ENCODE measurements around the gene PHACTR3. TPM values are rescaled to one million over a fixed set of nuclear protein-coding genes. Genes with fewer than 3 reads are reported as not detected.

PHACTR3 gene
- total RNA-seq, 1 experiment from 2014 or later, result 0.10 TPM

DNA sequence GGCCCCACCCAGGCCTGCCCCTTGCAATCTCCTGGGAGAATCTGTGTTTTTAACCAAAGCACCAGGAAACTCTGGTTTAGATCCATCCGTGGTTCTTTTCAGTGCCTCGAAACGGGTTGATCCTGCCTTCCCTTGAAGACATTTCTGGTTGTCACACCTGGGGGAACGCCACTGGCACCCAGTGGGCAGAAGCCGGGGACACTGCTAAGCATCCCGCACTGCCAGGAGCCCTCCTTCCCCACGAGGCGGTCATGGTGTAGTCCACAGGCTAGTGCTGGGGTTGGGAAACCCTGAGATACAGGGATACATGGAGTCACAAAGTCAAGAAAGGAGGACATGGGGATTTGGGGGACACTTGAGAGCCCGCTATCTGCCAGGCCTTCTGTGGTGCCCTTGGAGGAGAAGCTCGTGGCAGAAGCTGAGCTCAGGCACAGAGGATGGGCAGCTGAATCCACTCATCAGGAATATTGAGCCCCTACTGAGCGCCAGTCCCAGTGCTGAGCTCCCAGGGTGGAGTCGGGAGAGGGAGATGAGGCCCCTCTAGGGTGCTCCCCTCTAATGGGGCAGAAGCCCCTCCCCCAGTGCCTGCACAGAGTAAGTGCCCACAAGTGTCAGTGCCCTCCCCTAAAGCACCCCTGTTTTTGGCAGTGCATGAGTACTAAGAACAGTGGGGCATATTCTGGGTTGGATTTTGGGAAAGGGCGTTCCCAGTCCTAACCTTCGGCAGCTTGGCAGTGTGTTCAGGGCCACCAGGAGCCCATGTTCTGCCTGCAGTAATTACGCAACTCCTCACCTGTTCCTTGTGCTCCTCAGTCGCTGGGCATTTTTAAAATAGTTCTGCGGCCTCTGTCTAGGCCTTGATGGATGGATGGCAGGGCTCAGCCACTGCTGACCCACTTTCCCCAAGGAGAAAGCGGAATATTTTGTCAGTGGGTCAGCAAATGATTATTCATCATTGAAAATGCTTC is 25.6 kb upstream of the PHACTR3 start:
- no peak for TF ChIP-seq SIN3A (IDR thresholded peaks at IDR 0.05; ENCODE audit: borderline replicate concordance, insufficient read depth, low read depth, low read length)
- Histone ChIP-seq H3K9me3 (ENCODE audit: control insufficient read depth, insufficient read depth, low read depth, low read length) (no peaks in the 10 kb centered on the region), H3K36me3 (ENCODE audit: control insufficient read depth, insufficient read depth, low read length) (no peaks in the 10 kb centered on the region), H3K4me3 (ENCODE audit: low read depth in 2 of 2, low read length in 2 of 2) (no peak overlapping the region), H3K27ac (ENCODE audit: low read length) (no peak overlapping the region), H3K4me1 (ENCODE audit: control insufficient read depth, insufficient read depth, low read length) (no peaks in the 10 kb centered on the region), H3K27me3 (ENCODE audit: control insufficient read depth, insufficient read depth, low read length) (peaks cover 4% of the 10 kb centered on the region; the same call in 1 of the 2 replicates)
- in situ Hi-C loops (cut with HindIII; ENCODE audit: low pct_unique_long_range_greater_than_20kb, low sequenced_read_pairs) (no loop called here), intact Hi-C loops (cut with micrococcal nuclease; ENCODE audit: unreplicated experiment) (no loop called here)
- ChIA-PET POLR2A (no interaction called here), CTCF (interaction anchor here (0.7 kb wide), 1 partner anchor 92 kb away, joined by 3 read pairs; no protein-coding TSS in a partner anchor)
- DNase-seq (ENCODE audit: low read depth, low spot score), result no peak
- no peak for ATAC-seq
- no TSS peak for BruUV-seq (replicated peaks)

DNA sequence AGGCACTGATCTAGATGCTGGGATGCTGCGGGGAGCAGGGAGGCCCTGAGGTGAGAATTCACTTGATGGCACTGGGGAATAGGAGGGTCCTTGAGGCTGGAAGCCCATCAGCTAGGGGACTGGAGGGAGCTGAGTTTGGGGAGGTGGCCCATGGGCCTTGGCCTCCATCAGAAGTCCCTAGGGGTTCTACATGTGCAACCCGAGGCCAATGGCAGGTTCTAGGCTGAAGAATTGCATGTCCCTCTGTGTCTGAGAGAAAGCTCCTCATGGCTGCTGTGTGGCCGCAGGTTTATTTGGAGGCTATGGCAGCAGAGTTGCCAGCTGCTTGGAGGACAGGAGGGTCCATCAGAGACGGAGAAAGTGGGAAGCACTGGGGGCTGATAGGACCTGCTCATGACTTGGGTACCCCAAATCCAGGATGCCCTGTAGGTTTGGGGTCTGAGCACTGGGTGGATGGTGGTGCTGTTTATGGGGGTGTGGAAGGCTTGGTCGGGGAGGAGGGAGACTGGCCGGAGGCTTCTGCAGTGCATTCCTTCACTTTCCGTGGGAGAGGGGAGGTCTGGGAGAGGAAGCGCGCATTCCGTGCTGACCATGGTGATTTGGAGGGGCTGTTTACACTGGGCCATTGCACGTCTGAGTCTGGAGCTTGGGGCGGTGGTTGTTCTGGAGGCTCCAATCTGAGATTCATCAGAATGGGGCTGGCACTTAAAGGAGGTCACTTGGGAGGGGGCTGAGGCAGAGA is 24.8 kb upstream of the PHACTR3 start:
- no TSS peak for BruUV-seq (replicated peaks)
- H3K36me3 ChIP-seq (ENCODE audit: control insufficient read depth, insufficient read depth, low read length), result no peaks in the 10 kb centered on the region
- POLR2A ChIA-PET, result no interaction called here
- intact Hi-C loops (cut with micrococcal nuclease; ENCODE audit: unreplicated experiment), result no loop called here
- peaks cover 4% of the 10 kb centered on the region; the same call in 1 of the 2 replicates for H3K27me3 ChIP-seq (ENCODE audit: control insufficient read depth, insufficient read depth, low read length)
- no peak overlapping the region for H3K27ac ChIP-seq (ENCODE audit: low read length)
- TF ChIP-seq SIN3A (IDR thresholded peaks at IDR 0.05; ENCODE audit: borderline replicate concordance, insufficient read depth, low read depth, low read length) (no peak), TCF7L2 (IDR thresholded peaks at IDR 0.05; ENCODE audit: low read depth, low read length) (no peak), POLR2AphosphoS5 (IDR thresholded peaks at IDR 0.05; ENCODE audit: low read depth, low read length) (no peak)
- TF ChIP-seq, protein P1, sequence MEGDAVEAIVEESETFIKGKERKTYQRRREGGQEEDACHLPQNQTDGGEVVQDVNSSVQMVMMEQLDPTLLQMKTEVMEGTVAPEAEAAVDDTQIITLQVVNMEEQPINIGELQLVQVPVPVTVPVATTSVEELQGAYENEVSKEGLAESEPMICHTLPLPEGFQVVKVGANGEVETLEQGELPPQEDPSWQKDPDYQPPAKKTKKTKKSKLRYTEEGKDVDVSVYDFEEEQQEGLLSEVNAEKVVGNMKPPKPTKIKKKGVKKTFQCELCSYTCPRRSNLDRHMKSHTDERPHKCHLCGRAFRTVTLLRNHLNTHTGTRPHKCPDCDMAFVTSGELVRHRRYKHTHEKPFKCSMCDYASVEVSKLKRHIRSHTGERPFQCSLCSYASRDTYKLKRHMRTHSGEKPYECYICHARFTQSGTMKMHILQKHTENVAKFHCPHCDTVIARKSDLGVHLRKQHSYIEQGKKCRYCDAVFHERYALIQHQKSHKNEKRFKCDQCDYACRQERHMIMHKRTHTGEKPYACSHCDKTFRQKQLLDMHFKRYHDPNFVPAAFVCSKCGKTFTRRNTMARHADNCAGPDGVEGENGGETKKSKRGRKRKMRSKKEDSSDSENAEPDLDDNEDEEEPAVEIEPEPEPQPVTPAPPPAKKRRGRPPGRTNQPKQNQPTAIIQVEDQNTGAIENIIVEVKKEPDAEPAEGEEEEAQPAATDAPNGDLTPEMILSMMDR (IDR thresholded peaks at IDR 0.05), result no peak
- TF ChIP-seq, protein P2, sequence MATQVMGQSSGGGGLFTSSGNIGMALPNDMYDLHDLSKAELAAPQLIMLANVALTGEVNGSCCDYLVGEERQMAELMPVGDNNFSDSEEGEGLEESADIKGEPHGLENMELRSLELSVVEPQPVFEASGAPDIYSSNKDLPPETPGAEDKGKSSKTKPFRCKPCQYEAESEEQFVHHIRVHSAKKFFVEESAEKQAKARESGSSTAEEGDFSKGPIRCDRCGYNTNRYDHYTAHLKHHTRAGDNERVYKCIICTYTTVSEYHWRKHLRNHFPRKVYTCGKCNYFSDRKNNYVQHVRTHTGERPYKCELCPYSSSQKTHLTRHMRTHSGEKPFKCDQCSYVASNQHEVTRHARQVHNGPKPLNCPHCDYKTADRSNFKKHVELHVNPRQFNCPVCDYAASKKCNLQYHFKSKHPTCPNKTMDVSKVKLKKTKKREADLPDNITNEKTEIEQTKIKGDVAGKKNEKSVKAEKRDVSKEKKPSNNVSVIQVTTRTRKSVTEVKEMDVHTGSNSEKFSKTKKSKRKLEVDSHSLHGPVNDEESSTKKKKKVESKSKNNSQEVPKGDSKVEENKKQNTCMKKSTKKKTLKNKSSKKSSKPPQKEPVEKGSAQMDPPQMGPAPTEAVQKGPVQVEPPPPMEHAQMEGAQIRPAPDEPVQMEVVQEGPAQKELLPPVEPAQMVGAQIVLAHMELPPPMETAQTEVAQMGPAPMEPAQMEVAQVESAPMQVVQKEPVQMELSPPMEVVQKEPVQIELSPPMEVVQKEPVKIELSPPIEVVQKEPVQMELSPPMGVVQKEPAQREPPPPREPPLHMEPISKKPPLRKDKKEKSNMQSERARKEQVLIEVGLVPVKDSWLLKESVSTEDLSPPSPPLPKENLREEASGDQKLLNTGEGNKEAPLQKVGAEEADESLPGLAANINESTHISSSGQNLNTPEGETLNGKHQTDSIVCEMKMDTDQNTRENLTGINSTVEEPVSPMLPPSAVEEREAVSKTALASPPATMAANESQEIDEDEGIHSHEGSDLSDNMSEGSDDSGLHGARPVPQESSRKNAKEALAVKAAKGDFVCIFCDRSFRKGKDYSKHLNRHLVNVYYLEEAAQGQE (IDR thresholded peaks at IDR 0.05; ENCODE audit: insufficient read depth in 1 of 2, low read depth in 2 of 2, low read length in 1 of 2), result no peak
- DNase-seq (ENCODE audit: low read depth, low spot score) (no peak), ATAC-seq (no peak)
- H3K4me1 ChIP-seq (ENCODE audit: control insufficient read depth, insufficient read depth, low read length), result no peaks in the 10 kb centered on the region
- no peaks in the 10 kb centered on the region for H3K9me3 ChIP-seq (ENCODE audit: control insufficient read depth, insufficient read depth, low read depth, low read length)
- no peak overlapping the region for H3K4me3 ChIP-seq (ENCODE audit: low read depth in 2 of 2, low read length in 2 of 2)
- CTCF ChIA-PET, result no interaction called here
- in situ Hi-C loops (cut with HindIII; ENCODE audit: low pct_unique_long_range_greater_than_20kb, low sequenced_read_pairs), result no loop called here
